ENCODE data around the gene SMTNL2.

DNA sequence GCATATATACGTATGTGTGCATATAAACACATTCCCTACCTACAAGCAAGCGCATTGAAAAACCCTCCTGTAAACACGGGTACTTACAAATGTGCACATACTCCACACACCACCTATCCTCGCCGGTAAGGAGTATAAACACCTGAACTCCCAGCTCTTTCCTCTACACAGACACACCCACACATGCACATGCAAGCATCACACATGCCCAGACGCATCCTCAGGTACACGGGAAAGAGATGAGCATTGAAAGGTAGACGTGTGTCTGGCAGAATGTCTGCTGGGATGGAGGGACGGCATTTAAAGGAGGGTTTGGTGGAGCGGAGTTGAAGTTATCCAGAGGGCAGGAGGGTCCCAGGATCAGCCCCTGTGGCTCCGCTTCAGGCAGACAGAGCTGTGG lies 4.7 kb upstream of the SMTNL2 start:
- TF ChIP-seq, protein P1, sequence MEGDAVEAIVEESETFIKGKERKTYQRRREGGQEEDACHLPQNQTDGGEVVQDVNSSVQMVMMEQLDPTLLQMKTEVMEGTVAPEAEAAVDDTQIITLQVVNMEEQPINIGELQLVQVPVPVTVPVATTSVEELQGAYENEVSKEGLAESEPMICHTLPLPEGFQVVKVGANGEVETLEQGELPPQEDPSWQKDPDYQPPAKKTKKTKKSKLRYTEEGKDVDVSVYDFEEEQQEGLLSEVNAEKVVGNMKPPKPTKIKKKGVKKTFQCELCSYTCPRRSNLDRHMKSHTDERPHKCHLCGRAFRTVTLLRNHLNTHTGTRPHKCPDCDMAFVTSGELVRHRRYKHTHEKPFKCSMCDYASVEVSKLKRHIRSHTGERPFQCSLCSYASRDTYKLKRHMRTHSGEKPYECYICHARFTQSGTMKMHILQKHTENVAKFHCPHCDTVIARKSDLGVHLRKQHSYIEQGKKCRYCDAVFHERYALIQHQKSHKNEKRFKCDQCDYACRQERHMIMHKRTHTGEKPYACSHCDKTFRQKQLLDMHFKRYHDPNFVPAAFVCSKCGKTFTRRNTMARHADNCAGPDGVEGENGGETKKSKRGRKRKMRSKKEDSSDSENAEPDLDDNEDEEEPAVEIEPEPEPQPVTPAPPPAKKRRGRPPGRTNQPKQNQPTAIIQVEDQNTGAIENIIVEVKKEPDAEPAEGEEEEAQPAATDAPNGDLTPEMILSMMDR (IDR thresholded peaks at IDR 0.05; ENCODE audit: low read length) = no peak
- no peak for TF ChIP-seq EZH2 (optimal IDR thresholded peaks at IDR 0.05; ENCODE audit: low read depth, low read length)

All from MM.1S (cell line).